HG02759 (cell line): ENCODE measurements around the gene CLECL1.
"Not testable (repeated sequence)": the region's sequence is repeated elsewhere in the genome, so short reads cannot be mapped to it uniquely, and the experiment has no call there.

Experiments
- ATAC-seq: cut with Tn5 transposase; IDR thresholded peaks from one replicate; pipeline ENCODE4 v1.9.1; 2021; ENCODE audit warnings: mild to moderate bottlenecking, moderate library complexity; ENCODE audit not compliant: unreplicated experiment

The CLECL1 gene

GRCh38 chr12:9699269-9699897, 33.5 kb downstream of the CLECL1 start:
- ATAC-seq: no peak

GRCh38 chr12:9698681-9699080, 34.2 kb downstream of the CLECL1 start:
- no peak for ATAC-seq

GRCh38 chr12:9697619-9698018, 35.3 kb downstream of the CLECL1 start:
- ATAC-seq: no peak

GRCh38 chr12:9695661-9696060, 37.2 kb downstream of the CLECL1 start:
- not testable (repeated sequence) for ATAC-seq

GRCh38 chr12:9695150-9695549, 37.7 kb downstream of the CLECL1 start:
- ATAC-seq: not testable (repeated sequence)

- no peak for ATAC-seq
Observed at GRCh38 chr12:9694241-9694640, 38.7 kb downstream of the CLECL1 start.

- ATAC-seq: no peak
Observed at GRCh38 chr12:9692909-9693308, 40.0 kb downstream of the CLECL1 start.

- ATAC-seq: no peak
Observed at GRCh38 chr12:9687228-9687627, 45.7 kb downstream of the CLECL1 start.

- no peak for ATAC-seq
Observed at GRCh38 chr12:9685915-9686314, 47.0 kb downstream of the CLECL1 start.

GRCh38 chr12:9685366-9685765, 47.5 kb downstream of the CLECL1 start:
- not testable (repeated sequence) for ATAC-seq

GRCh38 chr12:9682949-9683348, 49.9 kb downstream of the CLECL1 start:
- not testable (repeated sequence) for ATAC-seq

- not testable (repeated sequence) for ATAC-seq
Observed at GRCh38 chr12:9682508-9682907, 50.4 kb downstream of the CLECL1 start.

- peak; percentile 12 for ATAC-seq
Observed at GRCh38 chr12:9674226-9674590, 58.7 kb downstream of the CLECL1 start.

GRCh38 chr12:9673404-9674225, 59.3 kb downstream of the CLECL1 start:
- peak; percentile 37 for ATAC-seq
